IMR-90 (cell line): ENCODE measurements around the gene GXYLT2. TPM values are rescaled to one million over a fixed set of nuclear protein-coding genes. Genes with fewer than 3 reads are reported as not detected.

Experiments used
- ATAC-seq: fragments of 200-7000 bp; cut with Tn5 transposase; 2 replicates; pipeline ENCODE4 v1.9.1; 2020; ENCODE audit warnings: low read depth, mild to moderate bottlenecking, moderate library complexity
- BruUV-seq: library from RNA; stranded (reverse); fragments of 400-500 nt; replicated peaks from 2 replicates; lab custom pipeline; 2021; lab: Mats Ljungman, UMichigan
- CTCF ChIA-PET: fragments of 300-600 bp; formaldehyde crosslinking; extraction: SDS; loops from one replicate; lab custom pipeline; 2021; ENCODE audit warnings: antibody characterized with exemption; lab: Yijun Ruan, JAX
- POLR2A ChIA-PET: fragments of 300-600 bp; sonication (Branson Sonifier 250); formaldehyde crosslinking; loops from one replicate; lab custom pipeline; 2022; ENCODE audit warnings: antibody characterized with exemption; ENCODE audit not compliant: unreplicated experiment; lab: Charles Lee
- DNase-seq: peaks from one replicate; pipeline ENCODE4 v3.0.0; 2013
- H2AFZ ChIP-seq: replicated peaks from 2 replicates; pipeline ENCODE3; 2013; ENCODE audit warnings: low read length, mild to moderate bottlenecking; ENCODE audit not compliant: poor library complexity
- H2AK5ac ChIP-seq: 2 replicates; pipeline ENCODE4 v1.6.1; 2013; ENCODE audit warnings: low read depth, low read length, inconsistent platforms
- H2AK9ac ChIP-seq: replicated peaks from 2 replicates; pipeline ENCODE3; 2013; ENCODE audit warnings: mild to moderate bottlenecking, low read depth, low read length, moderate library complexity; ENCODE audit not compliant: poor library complexity
- H2BK120ac ChIP-seq: 2 replicates; pipeline ENCODE4 v1.6.1; 2013; ENCODE audit warnings: low read depth, low read length, inconsistent platforms
- H2BK15ac ChIP-seq: 3 replicates; pipeline ENCODE4 v1.6.1; 2013; ENCODE audit warnings: low read depth, low read length, inconsistent platforms
- H2BK20ac ChIP-seq: 2 replicates; pipeline ENCODE4 v1.6.1; 2013; ENCODE audit warnings: low read depth, mild to moderate bottlenecking, inconsistent platforms, low read length, moderate library complexity
- H2BK5ac ChIP-seq: 2 replicates; pipeline ENCODE4 v1.6.1; 2013; ENCODE audit warnings: mild to moderate bottlenecking, low read depth, low read length, inconsistent platforms; ENCODE audit not compliant: poor library complexity, severe bottlenecking
- H3K14ac ChIP-seq: replicated peaks from 2 replicates; pipeline ENCODE4 v1.6.1; 2013; ENCODE audit warnings: low read depth, low read length, inconsistent platforms
- H3K18ac ChIP-seq: 2 replicates; pipeline ENCODE4 v1.6.1; 2013; ENCODE audit warnings: low read depth, low read length, control low read depth
- H3K23ac ChIP-seq: 2 replicates; pipeline ENCODE4 v1.6.1; 2013; ENCODE audit warnings: low read depth, low read length, inconsistent platforms
- H3K27ac ChIP-seq: 2 replicates; pipeline ENCODE4 v1.5.1; 2013; ENCODE audit warnings: mild to moderate bottlenecking, control low read depth, low read length; ENCODE audit not compliant: insufficient read depth
- H3K27me3 ChIP-seq: 2 replicates; pipeline ENCODE4 v1.6.1; 2013; ENCODE audit warnings: low read length; ENCODE audit not compliant: control insufficient read depth, insufficient read depth
- H3K36me3 ChIP-seq: 2 replicates; pipeline ENCODE4 v1.6.1; 2013; ENCODE audit warnings: low read length, mixed read lengths; ENCODE audit not compliant: control insufficient read depth, insufficient read depth
- H3K4ac ChIP-seq: 2 replicates; pipeline ENCODE4 v1.6.1; 2013; ENCODE audit warnings: low read depth, low read length, inconsistent platforms
- H3K4me1 ChIP-seq: 2 replicates; pipeline ENCODE4 v1.6.1; 2013; ENCODE audit warnings: low read length, mixed read lengths; ENCODE audit not compliant: control insufficient read depth, insufficient read depth
- H3K4me2 ChIP-seq: 2 replicates; pipeline ENCODE4 v1.6.1; 2013; ENCODE audit warnings: low read depth, mild to moderate bottlenecking, control low read depth, low read length, moderate library complexity
- H3K4me3 ChIP-seq: 2 replicates; pipeline ENCODE4 v1.5.1; 2013; ENCODE audit warnings: low read depth, mild to moderate bottlenecking, control low read depth, low read length, moderate library complexity; ENCODE audit not compliant: insufficient read depth
- H3K56ac ChIP-seq: 2 replicates; pipeline ENCODE4 v1.6.1; 2013; ENCODE audit warnings: low read length, inconsistent platforms; ENCODE audit not compliant: insufficient read depth; ENCODE audit errors: extremely low read depth
- H3K79me1 ChIP-seq, 2 experiments: 2 replicates each; pipeline ENCODE4 v1.6.1; 2013; ENCODE audit warnings: low read length in 2 of 2, inconsistent platforms in 1 of 2, low read depth in 1 of 2
- H3K9ac ChIP-seq: 2 replicates; pipeline ENCODE4 v1.6.1; 2013; ENCODE audit warnings: low read depth, low read length, control low read depth
- H3K9me1 ChIP-seq: 2 replicates; pipeline ENCODE4 v1.6.1; 2013; ENCODE audit warnings: low read length, inconsistent platforms; ENCODE audit not compliant: insufficient read depth
- H3K9me3 ChIP-seq: 2 replicates; pipeline ENCODE4 v1.6.1; 2013; ENCODE audit warnings: low read length; ENCODE audit not compliant: control insufficient read depth, insufficient read depth
- H4K20me1 ChIP-seq: 2 replicates; pipeline ENCODE4 v1.6.1; 2013; ENCODE audit warnings: low read length, inconsistent platforms; ENCODE audit not compliant: insufficient read depth
- H4K5ac ChIP-seq: 2 replicates; pipeline ENCODE4 v1.6.1; 2013; ENCODE audit warnings: mild to moderate bottlenecking, low read depth, low read length, control low read depth
- H4K8ac ChIP-seq, 2 experiments: 2 replicates each; pipeline ENCODE4 v1.6.1; 2013; ENCODE audit warnings: low read depth in 2 of 2, low read length in 2 of 2, control low read depth in 1 of 2, inconsistent platforms in 1 of 2
- H4K91ac ChIP-seq: 2 replicates; pipeline ENCODE4 v1.6.1; 2013; ENCODE audit warnings: low read depth, low read length, inconsistent platforms; ENCODE audit not compliant: insufficient read depth
- BHLHE40 ChIP-seq: fragments of 150-350 bp; IDR thresholded peaks from 2 replicates; pipeline ENCODE4 v1.6.1; 2016; ENCODE audit warnings: mild to moderate bottlenecking, low read depth, low read length
- CEBPB ChIP-seq: IDR thresholded peaks from 2 replicates; pipeline ENCODE4 v1.6.1; 2012; ENCODE audit warnings: low read depth, low read length, improper control_type of control experiment
- CHD1 ChIP-seq: IDR thresholded peaks from 2 replicates; pipeline ENCODE4 v1.6.1; 2012; ENCODE audit warnings: low read depth, low read length, improper control_type of control experiment
- CTCF ChIP-seq: conservative IDR thresholded peaks from 2 replicates; pipeline ENCODE4 v1.5.1; 2012; ENCODE audit warnings: mild to moderate bottlenecking, low read depth, low read length, improper control_type of control experiment
- ELK1 ChIP-seq: fragments of 150-350 bp; IDR thresholded peaks from 2 replicates; pipeline ENCODE4 v1.6.1; 2016; ENCODE audit warnings: low read depth, mild to moderate bottlenecking, low read length, moderate library complexity, borderline replicate concordance
- FOS ChIP-seq: fragments of 150-350 bp; IDR thresholded peaks from 2 replicates; pipeline ENCODE4 v1.6.1; 2016; ENCODE audit warnings: low read depth, low read length
- MAFK ChIP-seq: IDR thresholded peaks from 2 replicates; pipeline ENCODE4 v1.6.1; 2012; ENCODE audit warnings: low read depth, low read length, improper control_type of control experiment
- MAZ ChIP-seq: IDR thresholded peaks from 2 replicates; pipeline ENCODE4 v1.6.1; 2012; ENCODE audit warnings: low read depth, mild to moderate bottlenecking, low read length, improper control_type of control experiment, moderate library complexity, borderline replicate concordance
- MXI1 ChIP-seq: IDR thresholded peaks from 2 replicates; pipeline ENCODE4 v1.6.1; 2012; ENCODE audit warnings: low read depth, mild to moderate bottlenecking, low read length, moderate library complexity, borderline replicate concordance
- NFE2L2 ChIP-seq: fragments of 150-350 bp; IDR thresholded peaks from 2 replicates; pipeline ENCODE4 v1.6.1; 2016; ENCODE audit warnings: low read depth, mild to moderate bottlenecking, low read length
- POLR2A ChIP-seq: IDR thresholded peaks from 2 replicates; pipeline ENCODE4 v1.6.1; 2012; ENCODE audit warnings: mild to moderate bottlenecking, low read depth, low read length
- RAD21 ChIP-seq: IDR thresholded peaks from 2 replicates; pipeline ENCODE4 v1.6.1; 2012; ENCODE audit warnings: low read length, improper control_type of control experiment
- RFX5 ChIP-seq: IDR thresholded peaks from 2 replicates; pipeline ENCODE4 v1.8.0; 2012; ENCODE audit warnings: low read depth, mild to moderate bottlenecking, low read length, moderate library complexity
- SMC3 ChIP-seq: fragments of 150-350 bp; IDR thresholded peaks from 2 replicates; pipeline ENCODE4 v1.6.1; 2016; ENCODE audit warnings: low read depth, mild to moderate bottlenecking, antibody characterized with exemption, low read length, moderate library complexity
- USF2 ChIP-seq: fragments of 150-350 bp; IDR thresholded peaks from 2 replicates; pipeline ENCODE4 v1.6.1; 2017; ENCODE audit warnings: mild to moderate bottlenecking, antibody characterized with exemption, low read length, low read depth
- WGBS, 2 experiments: methylation state at CpG; one replicate each; pipeline versions ENCODE4 v1.1.5 to v1.1.7; 2013; ENCODE audit warnings: missing lambda C conversion rate in 2 of 2; ENCODE audit not compliant: insufficient read length in 1 of 2; ENCODE audit errors: extremely low coverage in 2 of 2; 5-methylcytosine and 5-hydroxymethylcytosine counted together
- dilution Hi-C: fragments of 300-500 bp; cut with HindIII; formaldehyde crosslinking; loops from one replicate; pipeline ENCODE4 v1.14.3; 2018; ENCODE audit warnings: low sequenced_read_pairs; ENCODE audit not compliant: unreplicated experiment
- in situ Hi-C: fragments of 300-500 bp; cut with MboI; formaldehyde crosslinking; loops from 3 replicates; pipeline ENCODE4 v1.14.3; 2019; ENCODE audit warnings: low sequenced_read_pairs, inconsistent platforms, mixed read lengths
- intact Hi-C: fragments of 100-400 bp; cut with micrococcal nuclease; formaldehyde crosslinking; loops from 2 replicates; pipeline ENCODE4 v1.10.0; 2022
- polyA plus RNA-seq, 3 experiments: library from polyadenylated mRNA; depleted of rRNA; stranded (reverse); fragments of >200 nt; gene quantifications; 2 replicates each; pipeline ENCODE4 v1.2.3, GENCODE V29; 2012; ENCODE audit warnings: low replicate concordance in 1 of 3
- total RNA-seq: library from RNA; depleted of rRNA; stranded (reverse); fragments of >200 nt; gene quantifications from 2 replicates; pipeline ENCODE4 v1.2.3, GENCODE V29; 2012

Gene GXYLT2
- total and polyA plus RNA-seq, 2 of the 4 experiments (the other 2 are of a cell fraction) = 5.7 to 11.1 TPM

- ATAC-seq (no peak), DNase-seq (no peak)
- Histone ChIP-seq H3K27ac (no peak overlapping the region), H2BK20ac (no peak overlapping the region), H3K23ac (no peak overlapping the region), H3K9ac (no peak overlapping the region), H4K91ac (no peak overlapping the region), H2AK9ac (no peak overlapping the region), H4K5ac (no peak overlapping the region), H2BK120ac (no peak overlapping the region), H3K4me1 (no peaks in the 10 kb centered on the region; the same call in 1 of the 2 replicates), H2AK5ac (no peak overlapping the region), H3K14ac (no peak overlapping the region), H3K9me3 (no peaks in the 10 kb centered on the region), H3K4me3 (no peak overlapping the region), H2AFZ (no peak overlapping the region), H3K27me3 (peaks cover 2% of the 10 kb centered on the region; the same call in 1 of the 2 replicates), H3K56ac (no peak overlapping the region), H3K18ac (no peak overlapping the region), H4K20me1 (no peaks in the 10 kb centered on the region), H3K4ac (no peak overlapping the region), H2BK5ac (no peak overlapping the region), H4K8ac (no peak overlapping the region), H2BK15ac (no peak overlapping the region), H3K36me3 (no peaks in the 10 kb centered on the region), H3K4me2 (no peak overlapping the region), H3K9me1 (no peaks in the 10 kb centered on the region), H3K79me1 (no peaks in the 10 kb centered on the region)
- in situ Hi-C loops (no loop called here), intact Hi-C loops (no loop called here), dilution Hi-C loops (no loop called here)
- no TSS peak for BruUV-seq
- CTCF ChIA-PET = interaction anchor here (0.6 kb wide), 1 partner anchor 776 kb away, joined by 5 read pairs; no protein-coding TSS in a partner anchor
- POLR2A ChIA-PET = no interaction called here
- WGBS, 2 experiments = no CpG with 5 or more reads among the region's 1 CpG
- TF ChIP-seq NFE2L2 (no peak), FOS (no peak), CEBPB (no peak), RAD21 (no peak), POLR2A (no peak), MAZ (no peak), ELK1 (no peak), MXI1 (no peak), BHLHE40 (no peak), CHD1 (no peak), SMC3 (no peak), CTCF (no peak), USF2 (no peak), RFX5 (no peak), MAFK (no peak)
Observed at GRCh38 chr3:72860846-72861245, 27.0 kb upstream of the GXYLT2 start.
